Calu3 (cell line): ENCODE data around the gene SPRN. TPM values are rescaled to one million over a fixed set of nuclear protein-coding genes. Genes with fewer than 3 reads are reported as not detected.

Experiments
- BruUV-seq: library from RNA; stranded (reverse); fragments of 400-500 nt; replicated peaks from 2 replicates; lab custom pipeline; 2021; lab: Mats Ljungman, UMichigan
- CTCF ChIA-PET: fragments of 300-600 bp; sonication (Branson Sonifier 250); formaldehyde crosslinking; loops from one replicate; lab custom pipeline; 2022; ENCODE audit warnings: antibody characterized with exemption; lab: Charles Lee
- DNase-seq: peaks from one replicate; pipeline ENCODE4 v3.0.0; 2022
- H3K27ac Mint-ChIP-seq: one replicate; pipeline ENCODE4 v1.8.0; 2022; ENCODE audit warnings: mixed read lengths; ENCODE audit not compliant: unreplicated experiment
- H3K27me3 Mint-ChIP-seq: one replicate; pipeline ENCODE4 v1.8.0; 2022; ENCODE audit warnings: mixed read lengths; ENCODE audit not compliant: unreplicated experiment
- H3K36me3 Mint-ChIP-seq: one replicate; pipeline ENCODE4 v1.8.0; 2022; ENCODE audit warnings: mild to moderate bottlenecking, moderate library complexity, mixed read lengths; ENCODE audit not compliant: insufficient read depth, unreplicated experiment
- H3K4me1 Mint-ChIP-seq: one replicate; pipeline ENCODE4 v1.8.0; 2022; ENCODE audit warnings: mild to moderate bottlenecking, low read depth, mixed read lengths; ENCODE audit not compliant: unreplicated experiment
- H3K4me3 Mint-ChIP-seq: one replicate; pipeline ENCODE4 v1.8.0; 2022; ENCODE audit warnings: mild to moderate bottlenecking, low read depth, moderate library complexity, mixed read lengths; ENCODE audit not compliant: unreplicated experiment
- H3K9me3 Mint-ChIP-seq: one replicate; pipeline ENCODE4 v1.8.0; 2022; ENCODE audit warnings: low read depth, mixed read lengths; ENCODE audit not compliant: unreplicated experiment
- intact Hi-C: fragments of 100-400 bp; cut with micrococcal nuclease; formaldehyde crosslinking; loops from one replicate; pipeline ENCODE4 v1.10.0; 2022; ENCODE audit not compliant: unreplicated experiment
- total RNA-seq: library from RNA; stranded (reverse); gene quantifications from 2 replicates; pipeline ENCODE4 v1.2.3, GENCODE V29; 2022
- TF ChIP-seq, protein P1 (sequence below): fragments of 200-600 bp; IDR thresholded peaks from one replicate; pipeline ENCODE4 v1.8.0; 2022; ENCODE audit warnings: antibody characterized with exemption; ENCODE audit not compliant: unreplicated experiment

Gene SPRN
- total RNA-seq, 1 experiment from 2014 or later, result not detected

DNA sequence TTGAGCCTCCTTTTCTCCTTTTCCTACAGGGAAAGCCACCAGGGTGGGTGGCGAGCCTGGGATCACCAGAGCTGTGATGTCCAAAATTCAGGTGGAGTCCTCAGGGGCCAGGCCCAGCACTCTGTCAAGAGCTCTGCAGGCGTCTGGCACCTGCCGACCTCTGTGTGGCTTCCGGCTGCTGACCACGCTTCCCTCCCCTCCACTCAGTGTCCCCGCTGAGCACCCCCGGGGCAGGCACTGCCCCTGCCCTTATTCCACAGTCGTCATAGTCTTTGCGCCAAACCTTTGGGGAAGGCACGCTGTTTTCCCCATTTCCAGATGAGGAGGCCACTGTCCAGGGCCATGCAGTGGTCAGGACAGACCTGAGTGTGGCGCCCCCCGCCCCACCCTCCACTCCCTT is 22.9 kb downstream of the SPRN start:
- DNase-seq, result no peak
- no peaks in the 10 kb centered on the region for H3K9me3 Mint-ChIP-seq
- H3K36me3 Mint-ChIP-seq, result peaks cover 17% of the 10 kb centered on the region
- no TSS peak for BruUV-seq
- no peaks in the 10 kb centered on the region for H3K27me3 Mint-ChIP-seq
- H3K27ac Mint-ChIP-seq, result no peak overlapping the region
- TF ChIP-seq, protein P1, sequence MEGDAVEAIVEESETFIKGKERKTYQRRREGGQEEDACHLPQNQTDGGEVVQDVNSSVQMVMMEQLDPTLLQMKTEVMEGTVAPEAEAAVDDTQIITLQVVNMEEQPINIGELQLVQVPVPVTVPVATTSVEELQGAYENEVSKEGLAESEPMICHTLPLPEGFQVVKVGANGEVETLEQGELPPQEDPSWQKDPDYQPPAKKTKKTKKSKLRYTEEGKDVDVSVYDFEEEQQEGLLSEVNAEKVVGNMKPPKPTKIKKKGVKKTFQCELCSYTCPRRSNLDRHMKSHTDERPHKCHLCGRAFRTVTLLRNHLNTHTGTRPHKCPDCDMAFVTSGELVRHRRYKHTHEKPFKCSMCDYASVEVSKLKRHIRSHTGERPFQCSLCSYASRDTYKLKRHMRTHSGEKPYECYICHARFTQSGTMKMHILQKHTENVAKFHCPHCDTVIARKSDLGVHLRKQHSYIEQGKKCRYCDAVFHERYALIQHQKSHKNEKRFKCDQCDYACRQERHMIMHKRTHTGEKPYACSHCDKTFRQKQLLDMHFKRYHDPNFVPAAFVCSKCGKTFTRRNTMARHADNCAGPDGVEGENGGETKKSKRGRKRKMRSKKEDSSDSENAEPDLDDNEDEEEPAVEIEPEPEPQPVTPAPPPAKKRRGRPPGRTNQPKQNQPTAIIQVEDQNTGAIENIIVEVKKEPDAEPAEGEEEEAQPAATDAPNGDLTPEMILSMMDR, result no peak
- peaks cover 9% of the 10 kb centered on the region for H3K4me1 Mint-ChIP-seq
- CTCF ChIA-PET, result no interaction called here
- intact Hi-C loops, result no loop called here
- no peak overlapping the region for H3K4me3 Mint-ChIP-seq

DNA sequence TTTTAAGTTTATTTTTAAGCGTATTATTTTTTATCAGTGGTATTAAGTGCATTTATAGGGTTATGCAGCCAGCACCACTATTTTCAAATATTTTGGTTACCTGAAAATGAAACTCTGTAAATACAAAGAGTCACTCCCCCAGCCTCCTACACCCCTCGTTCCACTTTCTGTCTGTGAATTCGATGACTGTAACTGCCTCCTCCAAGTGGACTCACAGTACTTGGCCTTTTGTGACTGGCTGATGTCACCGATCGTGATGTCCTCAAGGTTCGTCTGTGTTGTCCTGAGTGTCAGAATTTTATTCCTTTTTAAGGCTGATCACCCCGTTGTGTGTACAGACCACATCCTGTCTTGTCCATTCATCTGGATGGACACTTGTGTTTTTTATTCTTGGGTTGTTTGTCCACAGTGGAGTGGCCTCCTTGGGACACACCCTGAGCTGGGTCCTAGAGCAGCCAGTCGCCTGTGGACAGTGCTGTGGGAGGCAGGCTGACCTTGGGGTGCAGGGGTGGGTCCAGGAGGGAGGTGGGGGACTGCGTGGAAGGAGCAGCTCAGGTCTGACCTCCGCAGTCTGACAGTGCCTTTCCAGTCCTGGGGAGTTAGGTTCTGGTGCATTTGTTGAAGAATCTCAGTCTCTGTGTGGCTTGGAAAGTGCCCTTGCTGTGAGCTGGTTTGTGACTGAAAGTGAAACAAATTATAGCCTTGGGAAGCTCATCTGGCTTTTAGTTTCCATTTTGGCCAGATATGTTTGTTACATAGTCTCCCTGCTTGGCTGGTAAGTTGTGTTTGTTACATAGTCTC is 23.6 kb downstream of the SPRN start:
- peaks cover 17% of the 10 kb centered on the region for H3K36me3 Mint-ChIP-seq
- BruUV-seq, result no TSS peak
- peaks cover 5% of the 10 kb centered on the region for H3K4me1 Mint-ChIP-seq
- no peak overlapping the region for H3K27ac Mint-ChIP-seq
- no peaks in the 10 kb centered on the region for H3K9me3 Mint-ChIP-seq
- H3K27me3 Mint-ChIP-seq, result no peaks in the 10 kb centered on the region
- no peak overlapping the region for H3K4me3 Mint-ChIP-seq
- TF ChIP-seq, protein P1, result no peak
- intact Hi-C loops, result no loop called here
- CTCF ChIA-PET, result no interaction called here
- DNase-seq, result no peak

DNA sequence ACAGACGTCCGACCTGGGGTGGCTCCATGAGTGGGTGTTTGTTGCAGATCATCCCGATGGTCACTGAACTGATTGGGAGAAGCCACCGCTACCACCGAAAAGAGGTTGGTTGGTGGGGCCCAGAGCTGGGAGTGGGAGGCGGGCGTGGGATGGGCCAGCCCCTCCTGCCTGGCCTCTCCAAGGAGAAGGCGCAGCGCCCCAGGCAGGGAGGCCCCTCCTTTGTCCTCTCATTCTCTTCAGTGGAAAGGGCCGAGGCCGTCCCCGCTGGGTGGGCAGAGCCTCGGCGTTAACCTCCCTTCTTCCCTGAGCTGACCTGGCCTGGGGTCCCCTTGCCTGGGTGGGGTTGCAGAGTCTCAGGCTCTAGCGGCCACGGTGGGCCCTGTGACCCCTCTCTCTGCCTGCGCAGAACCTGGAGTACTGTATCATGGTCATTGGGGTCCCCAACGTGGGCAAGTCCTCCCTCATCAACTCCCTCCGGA is 25.3 kb downstream of the SPRN start:
- TF ChIP-seq, protein P1, result no peak
- no peak for DNase-seq
- no peaks in the 10 kb centered on the region for H3K27me3 Mint-ChIP-seq
- intact Hi-C loops, result no loop called here
- peaks cover 32% of the 10 kb centered on the region for H3K36me3 Mint-ChIP-seq
- no peaks in the 10 kb centered on the region for H3K9me3 Mint-ChIP-seq
- no peaks in the 10 kb centered on the region for H3K4me1 Mint-ChIP-seq
- no TSS peak for BruUV-seq
- H3K27ac Mint-ChIP-seq, result no peak overlapping the region
- no peak overlapping the region for H3K4me3 Mint-ChIP-seq
- CTCF ChIA-PET, result no interaction called here

DNA sequence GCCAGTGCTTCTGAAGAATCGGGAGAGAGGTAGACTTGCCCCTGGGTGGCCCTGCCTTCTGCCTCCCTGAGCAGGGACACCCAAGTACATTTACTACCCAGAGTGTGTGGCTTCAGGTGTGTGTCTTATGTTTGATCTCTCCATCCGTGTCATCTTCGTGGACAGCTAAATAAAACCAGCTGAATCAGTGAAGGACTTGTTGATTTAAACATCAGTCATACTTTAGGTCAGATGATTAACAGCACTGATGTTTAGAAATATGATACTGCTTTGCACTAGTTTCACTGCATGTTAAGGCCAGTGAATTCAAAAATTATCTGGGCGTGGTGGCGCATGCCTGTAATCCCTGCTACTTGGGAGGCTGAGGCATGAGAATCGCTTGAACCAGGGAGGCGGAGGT is 26.5 kb downstream of the SPRN start:
- no TSS peak for BruUV-seq
- H3K36me3 Mint-ChIP-seq, result peaks cover 36% of the 10 kb centered on the region
- no peak overlapping the region for H3K27ac Mint-ChIP-seq
- no peaks in the 10 kb centered on the region for H3K4me1 Mint-ChIP-seq
- H3K4me3 Mint-ChIP-seq, result no peak overlapping the region
- no peaks in the 10 kb centered on the region for H3K27me3 Mint-ChIP-seq
- no peaks in the 10 kb centered on the region for H3K9me3 Mint-ChIP-seq
- TF ChIP-seq, protein P1, result no peak
- CTCF ChIA-PET, result no interaction called here
- DNase-seq, result no peak
- intact Hi-C loops, result no loop called here
